ENCODE data around the gene HERPUD1.
A peak's percentile ranks its signal among the peaks of the same experiment; 100 is the strongest.

HERPUD1 gene

GRCh38 chr16:56936491-56936890 lies 4.5 kb downstream of the HERPUD1 start:
- no peak for DNase-seq

GRCh38 chr16:56936950-56937349 lies 5.0 kb downstream of the HERPUD1 start:
- DNase-seq, result no peak

GRCh38 chr16:56938664-56939513 lies 6.9 kb downstream of the HERPUD1 start:
- no peak for DNase-seq

DNA sequence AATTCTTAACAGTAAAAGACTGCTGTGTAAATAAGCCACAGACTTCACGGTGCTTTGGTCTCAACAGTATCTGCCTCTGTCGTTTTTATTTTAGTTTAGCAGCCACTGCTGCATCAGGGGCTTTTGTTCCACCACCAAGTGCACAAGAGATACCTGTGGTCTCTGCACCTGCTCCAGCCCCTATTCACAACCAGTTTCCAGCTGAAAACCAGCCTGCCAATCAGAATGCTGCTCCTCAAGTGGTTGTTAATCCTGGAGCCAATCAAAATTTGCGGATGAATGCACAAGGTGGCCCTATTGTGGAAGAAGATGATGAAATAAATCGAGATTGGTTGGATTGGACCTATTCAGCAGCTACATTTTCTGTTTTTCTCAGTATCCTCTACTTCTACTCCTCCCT lies 7.9 kb downstream of the HERPUD1 start:
- no peak for DNase-seq

DNA sequence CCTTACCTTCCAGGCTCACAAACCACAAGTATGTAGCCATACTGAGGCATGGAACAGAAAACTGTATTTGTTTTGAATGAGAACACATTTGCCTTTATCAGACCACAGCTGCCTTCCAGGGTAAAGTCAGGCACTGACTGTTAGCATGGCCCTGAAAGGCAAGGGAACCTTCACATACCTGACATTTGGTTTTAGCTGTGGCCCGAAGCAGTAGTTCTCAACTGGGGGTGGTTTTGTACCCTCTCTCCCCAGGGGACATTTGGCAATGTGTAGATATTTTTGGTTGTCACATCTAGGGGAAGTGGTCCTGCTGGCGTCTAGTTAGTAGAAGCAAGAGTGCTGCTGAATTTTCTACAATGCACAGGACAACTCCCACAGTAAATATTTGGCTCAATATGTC lies 9.2 kb downstream of the HERPUD1 start:
- DNase-seq, result no peak

GRCh38 chr16:56941856-56942331 lies 10.0 kb downstream of the HERPUD1 start:
- no peak for DNase-seq

- no peak for DNase-seq
These were observed 11.9 kb downstream of the HERPUD1 start for GRCh38 chr16:56943761-56944375.

- peak; percentile 58 for DNase-seq
These were observed 13.3 kb downstream of the HERPUD1 start for GRCh38 chr16:56944954-56945839.

GRCh38 chr16:56945847-56946527 lies 14.0 kb downstream of the HERPUD1 start:
- no peak for DNase-seq

- no peak for DNase-seq
These were observed 15.0 kb downstream of the HERPUD1 start for GRCh38 chr16:56946767-56947603.

DNA sequence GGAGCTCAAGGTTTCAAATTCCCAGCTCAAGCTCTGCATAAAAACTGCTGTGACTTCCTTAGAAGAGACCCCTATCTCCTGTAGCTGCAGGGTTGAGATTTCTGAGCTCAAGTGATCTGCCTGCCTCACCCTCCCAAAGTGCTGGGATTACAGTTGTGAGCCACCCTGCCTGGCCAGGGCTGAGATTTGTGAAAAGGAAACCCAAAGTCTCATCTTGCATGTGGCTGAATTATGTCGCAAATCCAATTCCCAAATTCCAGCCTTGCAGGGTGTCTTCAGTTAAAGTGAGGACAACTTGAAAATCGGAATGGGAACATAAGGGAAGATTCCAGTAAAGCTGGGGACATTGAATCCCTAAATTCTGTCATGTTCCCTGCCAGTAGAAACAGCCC lies 15.7 kb downstream of the HERPUD1 start:
- no peak for DNase-seq

GRCh38 chr16:56948234-56948633 lies 16.3 kb downstream of the HERPUD1 start:
- no peak for DNase-seq

- no peak for DNase-seq
These were observed 18.1 kb downstream of the HERPUD1 start for GRCh38 chr16:56950051-56950450.

DNA sequence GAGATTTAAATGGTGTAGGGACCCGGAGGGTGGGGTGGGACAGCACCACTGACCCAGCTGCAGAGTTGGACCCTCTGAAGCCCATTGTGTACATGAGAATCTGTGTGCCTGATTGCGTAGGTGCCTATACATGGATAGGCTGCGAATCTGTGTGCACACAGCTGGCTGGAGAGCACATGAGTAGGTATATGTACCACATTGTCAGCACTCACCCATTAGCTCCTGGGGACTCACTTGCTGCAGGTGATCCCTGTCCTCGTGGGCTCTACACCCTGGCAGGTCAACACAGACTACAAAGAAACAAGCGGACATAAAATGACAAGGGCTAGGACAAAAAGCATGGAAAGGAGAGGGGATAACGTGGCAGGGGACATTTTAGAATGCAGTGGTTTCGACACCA lies 18.5 kb downstream of the HERPUD1 start:
- no peak for DNase-seq

DNA sequence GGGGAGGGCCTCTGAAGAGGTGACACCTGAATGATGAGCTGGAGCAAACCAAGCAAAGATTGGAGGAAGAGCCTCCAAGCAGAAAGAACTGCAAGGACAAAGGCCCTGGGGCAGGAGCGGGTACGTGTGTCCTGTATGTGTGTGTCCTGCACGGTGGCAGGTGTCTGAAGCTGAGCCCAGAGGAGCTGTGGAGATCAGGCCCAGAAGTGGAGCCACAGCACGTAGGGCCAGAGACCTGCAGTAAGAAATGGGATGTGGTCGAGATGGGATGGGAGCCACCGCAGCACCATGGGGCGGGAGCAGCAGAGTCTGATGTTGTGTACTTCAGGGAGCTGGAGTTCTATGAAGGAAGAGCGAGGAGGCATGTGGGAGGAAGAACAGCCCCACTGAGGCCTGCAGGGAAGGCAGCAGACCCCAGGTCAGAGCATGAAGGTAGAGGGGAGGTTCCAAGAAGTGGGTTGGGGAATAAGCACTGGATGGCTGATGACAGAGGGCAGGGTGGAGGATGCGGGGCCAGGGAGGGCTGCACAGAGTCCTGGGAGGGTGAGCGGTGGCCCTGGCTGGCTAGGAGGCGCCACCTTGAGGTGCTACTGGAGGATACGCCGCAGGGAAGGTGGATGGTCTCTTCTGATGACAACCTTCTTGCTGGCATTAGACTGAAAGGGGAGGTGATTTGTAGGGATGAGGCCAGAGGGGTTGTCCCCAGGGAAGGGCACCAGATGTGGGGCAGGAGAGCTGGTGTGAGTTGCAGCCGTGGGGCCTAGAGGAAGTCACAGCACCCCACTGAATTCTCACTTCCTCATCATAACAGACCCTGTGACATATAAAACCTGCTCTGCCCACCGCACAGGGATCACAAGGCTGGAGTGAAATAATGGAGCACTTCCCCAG lies 19.2 kb downstream of the HERPUD1 start:
- DNase-seq, result no peak

- DNase-seq, result no peak
These were observed 21.1 kb downstream of the HERPUD1 start for GRCh38 chr16:56953006-56953405.

GRCh38 chr16:56956076-56956475 lies 24.1 kb downstream of the HERPUD1 start:
- no peak for DNase-seq

DNA sequence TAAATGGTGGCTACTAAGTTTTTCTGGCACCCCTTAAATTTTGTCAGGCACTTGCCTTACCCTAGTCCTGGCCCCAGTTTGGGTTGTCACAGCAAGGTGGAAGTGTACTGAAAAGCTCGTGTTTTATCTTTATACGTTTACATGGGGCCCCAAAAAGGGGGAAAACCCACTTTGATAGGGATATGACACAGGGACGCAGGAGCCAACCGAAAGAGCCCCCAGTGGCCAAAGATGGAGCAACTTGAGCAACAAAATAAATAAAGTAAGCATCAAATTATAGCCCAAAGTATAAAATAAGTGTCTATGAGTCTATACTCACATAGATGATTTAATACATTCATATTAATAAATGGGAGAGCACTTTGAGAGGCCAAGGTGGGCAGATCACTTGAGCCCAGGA lies 24.8 kb downstream of the HERPUD1 start:
- no peak for DNase-seq

DNA sequence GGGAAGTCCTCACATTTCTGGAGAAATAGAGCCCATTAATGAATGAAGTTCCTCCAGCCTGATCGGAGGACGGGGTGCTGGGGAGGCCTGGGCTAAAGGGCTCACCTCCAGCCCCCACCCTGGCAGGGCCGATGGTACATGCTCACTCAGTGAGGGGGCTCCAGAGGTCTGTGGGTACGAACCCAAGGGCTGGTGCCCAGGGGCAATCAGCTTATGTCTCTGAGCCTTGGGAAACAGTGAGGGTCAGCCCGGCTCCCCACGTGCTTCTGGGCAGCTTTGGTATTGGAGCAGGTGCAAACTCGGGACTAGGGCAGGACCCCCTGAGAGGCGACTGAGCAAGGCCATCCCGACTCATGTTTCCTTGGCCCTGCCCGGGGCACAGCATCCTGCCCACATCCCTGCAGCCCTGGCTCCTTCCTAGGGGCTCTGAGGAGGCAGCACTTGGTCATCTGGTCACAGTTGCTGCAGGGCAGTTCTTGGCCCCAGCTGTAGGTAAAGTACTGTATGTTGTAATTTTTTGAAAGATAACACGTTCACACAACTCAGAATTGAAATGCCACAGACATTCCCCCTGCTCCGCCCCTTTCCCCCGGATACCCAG lies 28.8 kb downstream of the HERPUD1 start:
- DNase-seq, result no peak

DNA sequence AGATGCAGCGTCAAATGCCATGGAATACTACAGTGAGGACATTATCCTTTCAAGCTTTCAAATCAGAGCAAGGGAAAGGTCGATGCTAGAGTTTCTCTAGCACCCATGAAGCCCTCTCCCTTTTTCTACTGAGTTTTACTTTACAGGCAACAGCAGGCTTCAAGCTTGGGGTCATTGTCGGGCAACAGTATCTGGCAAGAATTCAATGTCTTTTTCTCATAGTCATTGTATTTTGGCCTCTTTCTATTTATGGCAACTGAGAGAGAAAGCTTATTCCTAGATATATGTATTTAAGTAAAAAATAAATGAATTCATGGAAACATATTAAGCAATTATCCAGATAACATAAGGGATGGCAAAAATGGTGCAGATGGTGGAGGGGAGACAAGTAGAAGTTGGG lies 29.4 kb downstream of the HERPUD1 start:
- DNase-seq, result no peak

Data from NCI-H2171 treated with DMSO at 0.1 percent for 48 hours (cell line).